Measurements from ENCODE around the gene SPEF1.

SPEF1 gene

GRCh38 chr20:3728354-3728753 is 52.9 kb downstream of the SPEF1 start:
- DNase-seq: no peak

All from stimulated activated CD8-positive, alpha-beta memory T cell treated with anti-CD3 and anti-CD28 coated beads, Interleukin-4, amount 100 ng/mL, for 48 hours (primary cell).